Activated CD8-positive, alpha-beta memory T cell treated with anti-CD3 and anti-CD28 coated beads, Interleukin-2, amount 50 U/mL, for 48 hours (primary cell): ENCODE data around the gene PEX10.
"Not testable (repeated sequence)": the region's sequence is repeated elsewhere in the genome, so short reads cannot be mapped to it uniquely, and the experiment has no call there.

Experiments used
- DNase-seq: peaks from one replicate; pipeline ENCODE4 v3.0.0-alpha.2; 2020

Gene PEX10

DNA sequence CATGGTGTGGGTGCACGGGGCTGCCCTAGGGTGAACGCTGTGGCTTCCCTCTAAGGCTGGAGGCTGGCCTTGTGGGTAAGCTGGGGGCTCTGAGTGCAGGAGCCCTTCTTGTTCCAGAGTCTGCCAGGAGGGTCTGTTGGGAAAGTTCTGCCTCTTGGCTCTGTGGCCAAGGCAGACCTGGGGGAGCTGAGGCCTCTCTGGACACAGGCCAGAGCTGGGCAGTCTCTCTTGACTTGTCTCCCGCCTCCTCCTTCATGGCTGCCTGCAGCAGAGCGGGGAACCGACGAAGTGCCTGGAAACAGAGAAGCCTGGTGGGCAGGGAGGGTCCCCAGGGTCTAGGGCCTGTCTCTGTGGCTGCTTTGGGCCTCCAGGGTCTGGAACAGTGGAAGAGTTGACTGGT lies 30.3 kb upstream of the PEX10 start:
- no peak for DNase-seq

DNA sequence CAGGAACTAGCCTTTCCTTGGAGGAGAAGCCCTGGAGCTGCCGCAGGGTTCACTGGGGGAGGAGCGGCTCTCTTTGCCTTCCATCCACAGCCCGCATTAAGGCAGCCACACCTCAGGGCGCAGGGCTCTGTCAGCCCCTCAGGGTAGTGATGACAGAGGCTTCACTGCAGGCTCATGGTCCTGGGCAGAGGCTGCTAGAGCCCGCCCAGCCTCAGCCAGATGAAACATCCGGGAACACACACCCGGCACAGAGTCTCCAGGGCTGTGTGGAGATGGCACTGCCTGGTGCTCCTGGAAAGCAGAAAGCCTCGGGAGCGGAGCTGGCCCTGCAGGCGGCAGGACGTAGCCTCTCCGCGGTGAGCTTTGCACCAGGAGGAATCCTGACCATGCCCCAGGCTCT lies 29.4 kb upstream of the PEX10 start:
- no peak for DNase-seq

DNA sequence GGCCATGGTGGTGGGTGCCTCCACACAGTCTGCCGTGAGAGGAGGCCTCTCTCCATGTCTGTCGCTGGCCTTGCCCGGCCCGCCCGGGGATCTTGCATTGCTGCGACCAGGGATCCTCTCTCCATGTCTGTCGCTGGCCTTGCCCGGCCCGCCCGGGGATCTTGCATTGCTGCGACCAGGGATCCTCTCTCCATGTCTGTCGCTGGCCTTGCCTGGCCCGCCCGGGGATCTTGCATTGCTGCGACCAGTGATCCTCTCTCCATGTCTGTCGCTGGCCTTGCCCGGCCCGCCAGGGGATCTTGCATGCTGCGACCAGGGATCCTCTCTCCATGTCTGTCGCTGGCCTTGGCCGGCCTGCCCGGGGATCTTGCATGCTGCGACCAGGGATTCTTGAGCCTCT lies 28.0 kb upstream of the PEX10 start:
- not testable (repeated sequence) for DNase-seq

DNA sequence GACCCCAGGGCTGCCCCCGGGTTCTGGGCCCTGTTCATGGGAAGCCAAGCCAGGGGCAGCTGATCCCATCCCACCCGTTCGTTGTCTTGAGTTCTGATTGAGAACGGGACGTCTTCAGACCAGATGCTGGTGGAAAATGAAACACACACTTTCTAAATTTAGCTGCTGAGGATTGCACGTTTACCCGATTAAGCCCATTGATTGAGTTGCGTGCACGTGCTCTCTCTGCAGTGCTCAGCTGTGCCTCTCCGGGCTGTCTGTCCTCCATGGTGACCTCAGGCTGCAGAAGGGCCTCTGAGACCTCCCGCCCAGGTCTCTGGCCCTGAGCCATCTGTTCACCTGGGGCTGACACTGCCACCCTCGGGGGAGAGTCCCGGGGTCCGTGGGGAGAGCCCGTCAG lies 27.0 kb upstream of the PEX10 start:
- DNase-seq, result no peak

DNA sequence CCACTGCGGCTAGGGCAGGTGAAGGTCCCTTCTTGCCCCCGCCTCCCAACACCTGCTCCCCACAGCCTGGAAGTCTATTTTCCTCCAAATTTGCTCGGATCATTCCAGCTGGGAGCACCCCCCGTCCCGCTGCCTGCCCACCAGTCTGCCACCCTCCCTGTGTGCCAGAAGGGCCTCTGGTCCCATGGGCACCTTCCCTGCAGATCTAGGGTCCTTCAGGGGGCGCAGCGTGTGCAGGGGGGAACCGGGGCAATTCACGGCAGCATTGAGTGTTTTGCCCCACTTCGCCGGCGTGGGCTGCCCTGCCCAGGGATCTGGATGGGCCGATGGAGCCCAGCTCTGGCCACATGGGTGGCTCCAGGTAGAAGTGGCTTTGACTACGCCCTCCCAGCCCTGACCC lies 26.3 kb upstream of the PEX10 start:
- no peak for DNase-seq

DNA sequence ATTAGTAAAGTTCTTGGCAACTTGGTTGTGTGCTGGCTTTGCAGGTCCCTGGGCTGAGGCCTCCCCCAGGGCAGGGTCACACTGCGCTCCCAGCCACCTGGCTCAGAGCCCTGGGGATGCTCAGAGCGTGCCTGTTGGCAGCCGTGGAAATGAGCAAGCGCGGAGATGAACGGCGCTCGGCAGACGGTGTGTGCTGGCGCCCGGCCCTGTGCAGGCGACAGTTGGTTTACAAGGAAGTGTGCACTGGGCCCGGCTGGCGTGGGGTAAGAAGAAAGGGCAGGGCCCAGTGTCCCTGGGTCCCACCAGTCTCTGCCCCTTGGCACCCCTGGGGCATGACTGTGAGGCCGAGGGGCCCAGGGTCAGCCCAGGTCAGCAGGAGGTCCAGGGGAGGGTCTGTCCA lies 25.7 kb upstream of the PEX10 start:
- no peak for DNase-seq

DNA sequence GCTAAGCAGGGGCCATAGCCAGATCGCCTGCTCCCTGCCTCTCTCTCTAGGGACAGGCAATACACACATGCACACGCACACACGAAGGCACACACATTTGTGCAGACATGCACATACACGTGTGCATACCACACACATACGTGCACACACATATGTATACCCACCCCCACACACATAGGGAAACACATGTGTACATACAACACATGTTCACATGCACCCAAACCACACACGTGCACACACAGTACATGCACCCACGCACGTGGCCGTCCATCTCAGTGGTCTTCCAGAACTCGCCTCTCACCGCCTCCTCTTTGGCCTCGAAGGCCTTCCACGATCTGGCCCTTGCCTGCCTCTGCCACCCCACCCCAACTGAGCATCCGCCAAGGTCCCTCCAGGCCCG lies 25.3 kb upstream of the PEX10 start:
- no peak for DNase-seq

DNA sequence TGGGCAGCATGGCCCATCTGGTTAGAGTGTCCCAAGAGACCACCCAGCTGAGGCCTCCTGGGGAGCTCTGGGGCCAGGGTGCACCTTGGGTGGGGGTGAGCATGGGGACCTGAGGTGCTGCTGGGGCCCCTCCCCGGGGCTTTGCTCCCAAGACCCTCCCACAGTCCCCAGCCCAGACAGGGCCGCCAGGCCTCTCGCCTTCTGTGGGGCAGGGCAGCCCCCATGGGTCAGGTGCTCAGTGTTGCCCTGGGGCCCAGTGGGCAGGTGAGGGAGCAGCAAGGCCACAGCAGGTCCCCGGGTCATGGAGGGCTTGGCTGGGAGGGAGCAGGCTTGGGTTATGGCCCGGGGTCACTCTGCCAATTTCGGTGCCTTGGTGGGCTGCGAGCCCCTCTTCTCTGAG lies 24.5 kb upstream of the PEX10 start:
- DNase-seq, result no peak

DNA sequence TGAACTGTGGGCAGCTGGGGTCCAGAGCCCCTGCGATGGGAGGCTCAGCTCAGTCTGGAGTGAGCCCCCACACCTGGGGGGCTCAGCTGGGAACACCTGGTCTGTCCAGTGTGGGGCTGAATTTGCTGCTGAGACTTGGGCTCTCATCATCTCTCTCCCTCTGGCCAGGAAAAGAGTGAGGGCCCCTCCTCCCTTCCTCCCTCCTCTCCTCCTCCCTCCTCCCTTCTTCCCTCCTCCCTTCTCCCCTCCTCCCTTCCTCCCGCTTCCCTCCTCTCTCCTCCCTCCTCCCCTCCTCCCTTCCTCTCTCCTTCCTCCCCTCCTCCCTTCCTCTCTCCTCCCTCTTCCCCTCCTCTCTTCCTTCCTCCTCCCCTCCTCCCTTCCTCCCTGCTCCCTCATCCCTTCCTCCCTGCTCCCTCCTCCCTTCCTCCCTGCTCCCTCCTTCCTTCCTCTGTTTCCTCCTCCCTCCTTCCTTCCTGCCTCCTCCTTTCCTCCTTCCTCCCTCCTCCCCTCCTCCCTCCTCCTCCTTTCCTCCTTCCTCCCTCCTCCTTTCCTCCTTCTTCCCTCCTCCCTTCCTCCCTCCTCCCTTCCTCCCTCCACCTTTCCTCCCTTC lies 23.5 kb upstream of the PEX10 start:
- no peak for DNase-seq

DNA sequence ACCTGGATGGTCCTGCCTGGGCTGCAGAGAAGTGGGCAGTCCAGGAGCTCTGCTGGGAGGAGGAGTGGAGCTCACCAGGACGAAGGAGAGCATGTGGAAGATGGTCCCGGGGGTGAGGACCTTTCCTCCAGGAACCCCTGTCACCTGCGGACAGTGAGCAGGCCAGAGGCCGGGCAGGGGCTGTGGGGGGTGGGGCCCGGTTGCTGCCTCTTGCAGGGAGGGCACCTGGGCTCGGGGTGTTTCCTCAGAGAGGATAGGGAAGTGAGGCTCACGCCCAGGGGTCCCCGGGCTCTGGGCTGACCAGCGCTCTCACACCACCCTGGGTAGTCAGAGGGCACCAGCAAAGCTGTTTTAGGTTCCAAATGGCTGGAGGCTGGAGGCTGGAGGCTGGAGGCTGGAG lies 22.7 kb upstream of the PEX10 start:
- no peak for DNase-seq

DNA sequence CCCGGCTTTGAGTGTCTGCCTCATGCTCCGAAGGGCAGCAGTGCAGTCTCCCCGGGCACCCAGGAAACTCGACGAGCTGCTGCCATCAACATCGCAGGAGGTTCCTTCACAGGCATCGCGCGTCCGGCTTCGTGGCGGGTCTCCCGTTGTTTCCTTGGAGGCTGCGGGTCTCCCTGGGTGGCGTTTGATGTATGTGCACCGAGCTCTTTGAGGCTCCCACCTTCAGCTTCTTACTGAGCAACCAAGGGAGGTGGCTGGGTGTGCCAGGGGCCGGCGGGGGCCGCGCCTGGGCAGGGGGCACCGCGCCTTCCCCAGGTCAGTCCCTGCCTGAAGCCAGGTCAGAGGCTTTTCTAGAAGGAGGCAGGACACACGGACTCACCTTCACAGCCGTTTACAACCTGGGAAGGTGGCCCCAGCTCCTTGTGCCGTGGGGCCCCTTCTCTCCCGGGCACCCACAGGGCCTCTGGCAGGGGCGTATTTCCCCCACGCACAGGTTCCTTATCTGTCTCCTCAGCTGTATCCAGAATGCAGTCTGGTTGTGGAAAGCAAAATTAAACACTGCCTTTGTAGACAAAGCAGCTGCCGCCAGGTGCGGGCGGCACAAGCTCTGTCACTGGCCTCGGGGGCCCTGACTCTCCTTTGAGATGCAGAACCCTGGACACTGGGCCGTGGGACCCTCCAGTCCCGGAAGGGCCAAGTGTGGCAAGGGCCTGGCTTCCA lies 21.7 kb upstream of the PEX10 start:
- no peak for DNase-seq

DNA sequence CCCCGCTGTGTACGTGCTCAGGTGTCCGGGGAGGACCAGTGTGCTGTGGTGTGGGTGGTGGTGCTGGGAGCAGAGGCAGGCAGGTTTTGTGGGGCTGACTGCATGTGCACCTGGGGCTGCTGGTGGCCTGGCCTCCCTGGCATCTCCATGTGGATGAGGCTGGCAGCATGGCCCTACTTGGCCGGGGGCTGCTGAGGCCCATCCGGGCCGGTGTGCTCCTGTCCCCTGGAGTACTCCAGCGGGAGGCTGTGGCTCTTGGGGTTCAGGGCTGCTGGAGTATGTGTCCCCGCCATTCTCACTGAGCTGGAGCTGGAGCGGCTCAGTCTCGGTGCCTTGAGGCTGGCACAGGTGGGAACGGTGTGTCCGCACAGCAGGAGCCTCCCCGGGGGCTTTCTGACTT lies 20.8 kb upstream of the PEX10 start:
- no peak for DNase-seq

DNA sequence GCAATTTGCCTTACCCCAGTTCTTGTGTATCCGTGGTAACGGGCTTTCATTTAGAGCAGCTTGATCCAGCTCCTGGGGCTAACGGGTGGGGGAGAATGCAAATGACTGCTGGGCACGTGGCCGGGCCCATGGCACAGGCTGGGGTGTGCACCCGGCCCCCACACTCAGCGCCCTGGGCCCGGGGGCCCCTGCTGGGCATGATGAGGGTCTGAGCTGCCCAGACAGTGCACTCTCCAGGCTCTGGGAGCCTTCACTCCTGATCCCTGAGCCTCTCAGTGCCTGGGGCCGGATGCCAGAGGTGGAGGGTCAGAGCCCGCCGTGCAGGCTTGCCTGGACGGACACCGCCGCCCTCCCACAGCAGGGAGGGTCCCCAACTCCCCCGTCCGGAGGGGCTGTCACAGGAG lies 20.1 kb upstream of the PEX10 start:
- DNase-seq, result no peak

DNA sequence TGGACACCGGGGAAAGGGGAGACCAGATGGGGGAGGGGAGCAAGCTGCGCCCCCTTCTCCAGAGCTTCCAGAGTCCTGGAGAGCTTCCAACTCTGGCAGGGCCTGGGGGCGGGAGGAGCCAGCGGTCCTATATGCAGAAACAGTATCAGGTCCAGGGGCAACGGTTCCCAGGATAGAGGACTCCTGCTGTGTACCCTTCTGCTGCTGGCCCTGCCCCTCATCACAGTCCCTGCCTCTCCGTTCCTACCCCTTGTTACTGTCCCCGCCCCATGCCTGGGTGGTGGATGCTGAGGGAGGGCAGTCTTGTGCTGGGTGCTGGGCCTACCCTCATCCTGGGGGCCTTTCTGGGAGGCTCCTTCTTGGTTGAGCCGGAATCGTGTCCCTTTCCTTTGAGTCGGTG lies 19.2 kb upstream of the PEX10 start:
- DNase-seq, result no peak

DNA sequence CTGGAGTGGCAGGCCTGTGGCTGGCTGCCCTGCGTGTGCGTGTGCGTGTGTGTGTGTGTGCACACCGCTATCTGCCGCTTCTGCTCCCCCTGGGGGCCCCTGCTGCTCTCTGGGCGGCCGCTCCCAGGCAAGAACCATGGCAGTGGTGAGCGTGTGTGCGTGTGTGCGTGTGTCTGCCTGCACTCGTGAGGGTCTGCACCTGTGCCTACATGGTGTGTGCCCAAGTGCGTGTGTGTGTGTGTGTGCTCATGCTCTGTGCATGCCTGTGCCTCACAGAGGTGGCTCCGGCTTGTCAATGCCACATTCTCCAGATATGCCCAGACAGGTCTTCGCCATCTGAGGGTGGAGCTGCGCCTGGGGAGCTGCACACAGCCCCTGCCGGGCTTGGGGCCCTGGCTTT lies 18.7 kb upstream of the PEX10 start:
- DNase-seq, result no peak

DNA sequence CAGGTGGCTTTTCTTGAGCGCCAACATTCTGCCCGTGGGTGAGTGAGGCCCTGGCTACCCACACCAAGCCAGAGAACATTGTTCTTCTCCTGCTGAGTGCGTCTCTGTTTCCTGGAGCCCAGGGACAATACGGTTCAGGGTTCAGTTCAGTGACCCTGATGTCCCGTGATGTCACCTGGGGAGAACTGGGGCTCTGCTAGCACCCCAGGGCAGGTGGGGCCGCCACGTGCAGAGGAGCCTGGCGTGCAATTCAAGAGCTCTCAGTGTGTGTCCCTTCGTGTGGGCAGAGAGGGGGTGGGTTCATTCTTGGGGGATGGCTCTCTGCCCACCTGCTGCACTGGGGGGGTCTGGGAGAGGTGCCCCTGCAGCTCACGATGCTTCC lies 18.2 kb upstream of the PEX10 start:
- DNase-seq, result no peak

DNA sequence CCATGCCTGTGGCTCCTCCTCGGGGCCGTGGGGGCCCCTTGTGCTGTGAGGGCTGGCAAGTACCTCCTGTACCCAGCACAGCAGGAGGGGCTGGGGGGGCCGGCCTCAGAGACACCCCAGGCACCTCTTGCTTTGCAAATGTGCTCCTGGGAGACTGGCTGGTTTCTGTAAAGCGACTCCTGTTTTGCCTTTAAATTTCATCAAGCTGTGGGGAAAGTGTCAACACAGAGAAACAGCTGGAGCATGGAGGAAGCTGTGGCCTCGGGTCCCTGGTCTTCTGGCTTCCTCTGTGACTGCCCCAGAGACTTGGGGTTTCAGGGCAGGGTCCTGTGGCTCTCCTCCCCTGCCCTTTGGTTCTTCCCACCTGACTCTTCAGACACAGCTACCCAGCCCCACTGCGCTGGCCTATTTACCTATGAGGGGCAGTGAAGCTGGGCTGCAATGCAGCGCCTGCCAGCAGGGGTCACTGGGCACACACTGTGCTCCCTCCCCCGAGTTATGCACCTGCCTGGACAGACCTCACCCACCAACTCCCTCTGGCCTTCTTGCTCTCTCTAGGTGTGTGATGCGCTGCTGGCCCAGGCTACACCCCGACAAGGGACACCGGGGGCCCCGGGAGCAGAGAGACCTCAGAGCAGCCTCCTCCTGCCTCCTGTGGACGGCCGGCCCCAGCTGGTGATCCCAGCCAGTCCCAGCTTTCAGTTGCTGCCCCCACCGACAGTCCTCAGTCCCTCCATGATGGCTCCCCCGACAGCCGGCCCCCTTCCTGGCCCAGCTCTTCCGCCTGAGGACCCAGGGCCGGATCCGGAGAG lies 17.6 kb upstream of the PEX10 start:
- DNase-seq, result no peak

DNA sequence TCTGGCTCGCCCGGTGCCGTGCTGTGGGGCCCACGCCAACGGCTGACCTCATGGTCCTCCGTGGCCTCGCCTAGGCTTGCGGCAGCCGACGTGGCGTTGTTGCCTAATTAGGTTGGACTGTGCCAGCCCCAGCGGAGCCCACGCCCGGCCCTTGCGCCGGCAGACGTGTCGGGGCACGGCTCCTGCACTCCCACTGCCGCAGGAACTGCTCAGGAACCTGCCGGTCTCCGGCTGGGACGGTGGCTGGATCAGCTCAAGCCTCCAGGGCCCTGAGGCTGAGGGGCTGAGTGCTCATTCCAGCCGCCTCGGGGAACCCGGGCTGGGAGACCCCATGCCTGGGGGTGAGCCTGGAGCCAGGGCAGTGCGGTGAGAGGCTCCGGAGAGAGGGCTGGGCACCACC lies 16.1 kb upstream of the PEX10 start:
- no peak for DNase-seq

DNA sequence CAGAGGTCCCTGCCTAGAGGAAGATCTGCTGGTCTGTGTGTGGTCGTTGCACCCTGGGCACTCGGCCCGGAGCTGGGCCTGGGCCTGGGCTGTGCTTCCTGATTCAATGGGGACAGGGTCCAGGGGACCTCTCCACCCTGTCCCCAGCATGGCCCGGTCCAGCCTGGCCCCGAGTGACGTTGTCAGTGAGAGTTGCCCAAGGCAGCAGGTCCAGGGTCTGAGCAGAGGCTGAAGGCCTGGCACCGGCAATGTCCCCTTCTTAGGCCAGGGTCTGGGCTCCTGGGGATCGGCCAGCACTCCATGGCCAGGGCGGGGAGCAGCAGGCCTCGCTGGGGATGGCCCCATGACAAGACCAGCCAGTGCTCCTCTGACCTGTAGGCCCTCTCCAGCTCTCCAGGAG lies 15.6 kb upstream of the PEX10 start:
- no peak for DNase-seq

DNA sequence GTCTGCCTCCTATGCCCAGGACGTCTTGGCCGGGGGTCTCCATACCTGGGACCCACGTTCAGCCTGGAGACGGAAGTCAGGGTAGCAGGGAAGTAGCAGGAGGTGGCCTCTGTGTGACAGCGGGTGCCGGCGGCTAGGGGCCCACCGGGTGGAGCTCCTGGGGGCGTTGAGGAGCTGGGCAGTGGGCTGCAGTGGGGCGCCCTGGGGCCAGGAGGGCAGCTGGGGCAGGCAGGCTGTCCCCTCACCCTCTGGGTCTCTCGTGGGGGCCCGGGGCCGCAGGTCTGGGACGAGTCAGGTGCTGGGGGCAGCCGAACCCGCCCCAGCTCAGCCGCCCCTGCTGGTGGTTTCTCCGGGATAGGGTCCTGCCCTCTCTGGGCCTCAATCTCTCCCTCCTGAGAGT lies 14.7 kb upstream of the PEX10 start:
- DNase-seq, result no peak

DNA sequence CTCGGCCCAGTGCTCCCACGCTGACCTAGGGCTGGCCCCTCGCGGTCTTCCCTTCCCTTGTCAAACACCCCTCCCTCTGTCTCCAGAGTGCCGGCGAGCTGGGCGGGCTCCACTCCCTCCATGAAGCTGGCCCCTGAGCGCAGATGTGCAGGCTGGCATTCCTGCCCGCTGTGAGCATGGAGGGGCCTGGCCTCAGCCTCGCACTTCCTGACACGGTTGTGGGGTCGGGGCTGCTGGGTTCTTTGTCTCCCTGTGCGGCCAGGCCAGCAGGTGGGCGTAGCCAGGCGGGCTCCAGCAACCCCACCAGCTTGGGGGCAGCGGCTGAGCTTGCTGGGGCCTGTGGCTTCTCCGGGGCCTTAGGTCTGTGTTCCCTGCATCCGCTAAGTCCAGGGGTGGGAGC lies 14.2 kb upstream of the PEX10 start:
- DNase-seq, result no peak

DNA sequence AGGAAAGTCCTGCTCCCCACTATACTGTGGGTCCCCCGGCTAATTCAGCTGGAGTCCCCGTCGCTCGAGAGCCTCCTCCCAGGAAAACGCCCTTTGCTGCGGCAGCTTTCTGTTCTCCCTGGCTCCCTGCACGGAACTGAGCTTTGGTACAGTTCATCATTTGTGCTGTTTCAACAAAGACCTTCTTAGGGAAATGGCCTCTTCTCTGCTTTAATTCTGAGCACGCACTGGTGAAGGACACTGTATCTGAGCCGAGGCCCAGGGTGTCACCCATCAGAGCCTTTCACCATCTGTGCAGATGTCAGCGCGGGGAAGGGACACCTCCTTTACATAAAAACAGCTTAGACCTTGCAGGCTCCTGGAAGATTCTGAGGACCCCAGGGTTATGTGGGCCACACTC lies 13.5 kb upstream of the PEX10 start:
- DNase-seq, result no peak

DNA sequence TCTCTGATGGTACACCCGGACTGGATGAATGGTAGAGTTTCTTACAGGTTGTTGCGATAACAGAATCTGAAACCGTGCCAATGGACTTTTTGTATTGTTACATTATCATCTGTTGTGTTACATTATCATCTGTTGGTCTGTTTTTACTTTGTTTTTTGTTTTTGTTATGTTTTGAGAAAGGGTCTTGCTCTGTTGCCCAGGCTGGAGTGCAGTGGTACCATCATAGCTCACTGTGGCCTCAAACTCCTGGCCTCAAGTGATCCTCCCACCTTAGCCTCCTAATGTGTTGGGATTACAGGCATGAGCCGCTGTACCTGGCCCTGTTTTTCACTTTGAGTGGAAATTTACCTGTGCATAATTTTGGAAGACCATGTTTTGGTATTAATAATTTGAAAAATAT lies 10.2 kb upstream of the PEX10 start:
- DNase-seq, result no peak

DNA sequence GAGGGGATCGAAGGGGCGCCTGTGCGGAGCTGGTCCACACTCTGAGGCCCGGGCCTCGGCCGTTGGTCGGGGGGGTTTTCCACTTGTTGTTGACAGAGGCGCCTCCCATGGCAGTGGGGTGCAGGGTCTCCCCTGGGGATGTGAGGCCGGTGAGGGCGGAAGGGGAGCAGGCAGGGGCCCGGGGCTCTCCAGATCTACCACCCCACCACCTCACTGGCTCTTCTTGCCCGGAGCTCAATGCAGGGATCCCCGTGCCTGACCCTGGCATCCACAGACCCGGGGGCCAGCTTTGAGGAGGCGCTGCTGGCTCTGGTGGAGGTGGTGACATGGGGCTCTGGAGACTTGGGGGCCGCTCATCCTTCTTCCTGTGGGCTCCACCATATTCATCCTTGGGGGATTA lies 7.1 kb upstream of the PEX10 start:
- DNase-seq, result no peak
